Stimulated activated CD4-positive, alpha-beta T cell treated with anti-CD3 and anti-CD28 coated beads, Interleukin-4, amount 100 ng/mL, for 48 hours (primary cell): Measurements from ENCODE around the gene EVC.
"Not testable (repeated sequence)": the region's sequence is repeated elsewhere in the genome, so short reads cannot be mapped to it uniquely, and the experiment has no call there.

ENCODE experiments used
- DNase-seq, 2 donors: peaks; one replicate each; pipeline ENCODE4 v3.0.0-alpha.2; 2020; ENCODE audit warnings: low read depth in 2 of 2

The EVC gene

DNA sequence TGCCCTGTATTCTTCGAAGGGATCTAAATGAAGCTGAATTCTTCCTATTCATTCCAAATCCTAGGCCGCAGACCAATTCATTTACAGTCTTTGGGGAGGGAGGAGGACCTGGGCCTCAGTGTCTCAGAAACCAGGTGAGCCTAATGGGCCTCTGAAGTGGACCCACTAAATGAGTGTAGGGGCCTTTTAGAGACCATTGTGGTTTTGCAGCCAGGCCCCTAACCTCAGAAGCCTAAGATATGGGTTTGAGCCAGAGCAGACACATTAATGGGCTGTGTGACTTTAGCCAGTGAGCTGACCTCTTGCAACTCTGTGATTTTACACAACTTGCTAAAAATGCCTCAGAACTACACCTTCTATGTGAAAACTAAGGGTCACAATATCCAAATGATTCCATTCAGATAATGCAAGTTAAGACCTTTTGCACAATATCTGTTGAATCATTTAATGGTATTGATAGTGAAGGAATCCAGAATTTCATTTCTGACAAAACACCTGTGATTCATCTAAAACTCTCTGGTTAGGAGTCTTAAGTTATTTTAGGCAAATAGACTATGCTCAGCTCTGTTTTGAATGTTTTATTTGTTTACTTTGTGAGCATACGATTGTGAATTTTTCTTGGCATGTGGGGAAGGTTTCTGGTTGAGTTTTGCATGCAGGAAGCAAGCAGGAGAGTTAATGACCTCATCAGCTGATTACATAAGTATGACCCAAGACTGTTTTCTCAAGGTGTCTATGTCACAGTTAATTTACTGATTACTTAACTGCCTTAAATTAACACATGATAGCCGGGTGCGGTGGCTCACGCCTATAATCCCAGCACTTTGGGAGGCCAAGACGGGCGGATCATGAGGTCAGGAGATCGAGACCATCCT is 75.0 kb downstream of the EVC start:
- no peak for DNase-seq

DNA sequence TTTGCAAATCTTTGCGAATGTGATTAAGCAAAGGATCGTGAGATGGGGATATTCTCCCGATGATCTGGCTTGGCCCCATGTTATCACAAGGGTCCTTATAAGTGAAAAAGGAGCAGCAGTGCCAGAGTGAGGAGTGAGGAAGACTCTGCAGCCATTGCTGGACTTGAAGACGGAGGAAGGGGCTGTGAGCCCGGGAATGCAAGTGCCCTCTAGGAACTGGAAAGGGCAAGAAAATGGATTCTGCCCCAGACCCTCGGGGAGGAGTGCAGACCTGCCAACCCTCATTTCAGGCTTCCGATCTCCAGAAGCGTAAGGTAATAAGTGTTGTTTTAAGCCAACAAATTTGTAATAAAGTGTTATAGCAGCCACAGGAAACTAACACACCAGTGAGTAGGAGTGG is 76.3 kb downstream of the EVC start:
- DNase-seq = no peak

DNA sequence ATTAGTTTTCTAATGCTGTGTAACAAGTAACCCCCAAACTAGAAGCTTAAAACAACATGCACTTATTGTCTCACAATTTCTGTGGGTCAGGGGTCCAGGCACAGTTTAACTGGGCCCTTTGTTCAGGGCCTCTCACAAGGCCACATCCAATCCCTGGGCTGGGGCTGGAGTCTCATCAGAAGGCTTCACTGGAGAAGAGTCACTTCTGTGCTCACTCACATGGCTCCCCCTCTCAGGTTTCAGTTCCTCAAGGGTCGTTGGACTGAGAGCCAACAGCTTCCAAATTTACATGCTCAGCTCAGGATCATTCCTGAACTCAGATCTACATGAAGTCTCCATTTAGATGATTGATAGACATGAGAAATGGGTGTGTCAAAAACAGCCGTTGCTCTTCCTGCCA is 77.1 kb downstream of the EVC start:
- DNase-seq = no peak

DNA sequence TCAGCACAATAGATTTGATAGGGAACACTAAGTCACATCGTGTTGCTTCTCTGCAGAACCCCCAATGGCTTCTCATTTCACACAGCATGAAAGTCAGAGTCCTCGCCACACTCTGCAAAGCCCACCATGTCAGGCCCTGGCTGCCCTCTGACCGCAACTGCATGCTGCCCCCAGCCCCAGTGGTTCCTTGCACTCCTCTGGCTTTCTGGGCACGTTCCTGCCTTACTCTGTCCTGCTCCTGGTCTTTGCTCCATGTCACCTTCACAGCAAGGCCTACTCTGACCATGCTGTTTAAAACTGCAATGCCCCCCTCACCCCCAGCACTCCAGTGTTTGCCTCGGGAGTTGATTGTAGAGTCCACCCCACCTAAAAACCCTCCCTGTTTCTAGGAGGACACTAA is 78.1 kb downstream of the EVC start:
- no peak for DNase-seq

DNA sequence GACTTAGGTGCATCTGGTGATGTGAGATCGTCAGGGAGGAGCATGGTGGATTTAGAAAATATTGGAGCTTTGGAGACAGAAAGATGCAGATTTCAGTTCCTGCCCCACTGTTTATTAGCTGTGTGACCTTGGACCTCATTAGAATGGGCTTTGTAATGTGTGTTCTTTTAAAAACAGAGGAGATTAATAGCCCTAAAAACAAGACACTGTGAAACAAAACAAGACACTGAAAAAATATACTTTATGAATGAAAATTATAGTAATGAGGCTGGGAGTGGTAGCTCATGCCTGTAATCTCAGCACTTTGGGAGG is 79.5 kb downstream of the EVC start:
- no peak for DNase-seq

DNA sequence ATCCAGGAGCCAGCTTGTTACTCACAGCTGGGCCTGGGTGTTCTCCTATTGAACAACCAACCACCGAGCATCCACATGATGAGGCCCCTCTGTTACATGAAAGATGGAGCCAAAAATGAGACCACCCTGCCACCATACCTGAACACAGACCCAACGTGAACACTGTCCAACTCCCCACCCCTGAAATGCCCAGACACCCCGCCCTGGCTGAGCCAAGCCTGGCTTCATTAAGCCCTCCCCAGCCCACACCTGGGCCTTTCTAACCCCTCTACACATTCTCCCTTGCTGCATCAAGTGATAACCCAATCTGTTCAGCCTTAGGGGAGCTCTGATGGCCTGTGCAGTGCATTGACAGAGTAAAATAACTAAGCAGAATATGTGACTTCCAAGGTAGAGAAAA is 80.7 kb downstream of the EVC start:
- DNase-seq = no peak

DNA sequence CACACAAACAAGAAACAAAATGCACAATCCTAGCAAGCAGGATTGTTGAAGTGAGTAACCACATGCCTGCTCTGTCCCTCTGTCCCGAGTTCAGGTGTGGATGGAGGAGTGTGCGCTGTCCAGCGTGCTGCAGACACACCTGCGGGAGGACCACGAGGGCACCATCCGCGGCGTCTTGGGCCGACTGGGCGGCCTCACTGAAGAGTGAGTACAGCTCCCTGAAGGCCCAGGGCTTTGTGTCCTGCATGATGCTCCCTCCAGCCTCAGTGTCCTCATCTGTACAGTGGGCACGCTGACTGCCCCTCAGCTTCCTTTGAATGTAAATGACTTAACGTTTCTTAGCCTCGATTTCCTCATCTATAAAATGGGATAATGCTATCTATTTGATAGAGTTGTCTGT is 82.5 kb downstream of the EVC start:
- no peak for DNase-seq

DNA sequence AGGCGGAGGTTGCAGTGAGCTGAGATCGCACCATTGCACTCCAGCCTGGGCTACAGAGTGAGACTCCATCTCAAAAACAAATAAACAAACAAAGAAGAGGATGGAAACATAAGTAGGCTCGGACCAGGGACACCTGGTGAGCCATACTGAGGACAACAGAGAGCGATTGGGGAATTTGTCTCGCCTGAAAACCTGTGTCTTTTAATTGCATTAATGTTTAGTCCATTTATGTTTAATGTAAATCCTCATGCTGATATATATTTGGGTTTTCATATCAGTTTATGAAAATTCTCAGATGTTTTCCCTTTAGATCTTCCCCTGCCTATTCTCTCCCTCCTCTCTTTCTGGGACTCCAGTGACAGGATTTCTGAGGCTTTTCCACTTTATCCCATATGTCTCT is 84.6 kb downstream of the EVC start:
- no peak for DNase-seq

DNA sequence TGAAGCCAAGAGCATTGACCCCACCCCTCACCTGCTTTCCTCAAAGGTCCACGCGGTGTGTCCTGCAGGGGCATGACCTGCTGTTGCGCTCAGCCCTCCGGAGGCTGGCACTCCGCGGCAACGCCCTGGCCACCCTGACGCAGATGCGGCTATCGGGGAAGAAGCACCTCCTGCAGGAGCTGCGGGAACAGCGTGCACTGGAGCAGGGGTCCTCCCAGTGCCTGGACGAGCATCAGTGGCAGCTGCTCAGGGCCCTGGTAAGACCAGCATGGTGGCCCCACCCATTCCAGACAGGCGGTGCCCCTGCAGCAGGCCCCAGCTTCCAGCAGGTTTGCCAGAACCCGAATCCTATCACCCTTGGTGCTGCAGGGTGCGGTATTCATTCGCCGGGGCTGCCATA is 86.0 kb downstream of the EVC start:
- DNase-seq = no peak

DNA sequence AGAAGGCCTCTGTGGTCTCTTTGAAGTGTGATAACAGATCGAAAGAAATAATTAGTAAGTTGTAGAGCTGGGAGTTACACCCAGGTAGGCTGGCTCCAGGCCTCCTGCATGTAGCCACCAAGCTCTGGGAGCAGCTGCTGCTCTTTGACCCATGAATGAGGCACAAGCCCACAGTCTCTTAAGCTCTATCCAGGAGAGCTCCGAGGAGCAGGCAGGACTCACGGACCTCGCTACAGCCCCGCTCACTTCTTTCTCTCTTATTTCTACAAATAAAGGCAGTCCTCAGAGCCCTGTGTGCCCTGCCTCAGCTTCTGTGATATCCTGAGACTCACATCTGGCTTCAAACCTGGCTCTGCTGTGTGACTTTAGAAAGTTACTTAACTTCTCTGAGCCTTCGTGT is 86.9 kb downstream of the EVC start:
- no peak for DNase-seq

DNA sequence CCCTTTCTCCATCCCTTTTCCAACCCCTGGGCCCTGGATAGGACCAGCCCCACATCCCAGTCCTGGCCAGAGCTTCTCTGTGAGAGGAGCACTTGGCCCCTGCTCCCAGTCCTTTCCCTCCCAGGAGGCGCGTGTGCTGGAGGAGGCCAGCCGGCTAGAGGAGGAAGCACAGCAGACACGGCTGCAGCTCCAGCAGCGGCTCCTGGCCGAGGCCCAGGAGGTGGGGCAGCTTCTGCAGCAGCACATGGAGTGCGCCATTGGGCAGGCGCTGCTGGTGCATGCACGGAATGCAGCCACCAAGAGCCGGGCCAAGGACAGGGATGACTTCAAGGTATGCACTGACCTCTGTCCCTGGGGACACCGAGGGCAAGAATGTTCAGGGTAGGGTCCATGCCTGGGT is 87.5 kb downstream of the EVC start:
- no peak for DNase-seq

DNA sequence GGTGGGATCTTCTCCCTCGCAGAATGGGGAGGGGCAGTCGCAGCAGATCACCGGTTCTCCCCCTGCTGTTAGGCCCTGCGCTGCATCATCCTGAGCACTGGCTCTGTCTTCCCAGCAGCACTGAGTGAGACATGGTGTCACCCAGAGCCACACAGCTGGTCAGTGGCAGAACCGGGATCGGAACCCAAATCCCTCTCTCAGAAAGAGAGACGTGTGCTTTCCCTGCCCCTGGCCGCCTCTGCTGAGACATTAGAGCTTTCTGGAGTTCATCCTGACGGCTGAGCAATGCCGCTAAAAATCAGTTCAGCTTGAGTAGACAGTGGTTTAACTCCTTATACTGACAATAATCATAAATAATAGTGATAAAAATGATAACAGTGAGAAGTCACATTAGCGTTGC is 87.9 kb downstream of the EVC start:
- DNase-seq = no peak

DNA sequence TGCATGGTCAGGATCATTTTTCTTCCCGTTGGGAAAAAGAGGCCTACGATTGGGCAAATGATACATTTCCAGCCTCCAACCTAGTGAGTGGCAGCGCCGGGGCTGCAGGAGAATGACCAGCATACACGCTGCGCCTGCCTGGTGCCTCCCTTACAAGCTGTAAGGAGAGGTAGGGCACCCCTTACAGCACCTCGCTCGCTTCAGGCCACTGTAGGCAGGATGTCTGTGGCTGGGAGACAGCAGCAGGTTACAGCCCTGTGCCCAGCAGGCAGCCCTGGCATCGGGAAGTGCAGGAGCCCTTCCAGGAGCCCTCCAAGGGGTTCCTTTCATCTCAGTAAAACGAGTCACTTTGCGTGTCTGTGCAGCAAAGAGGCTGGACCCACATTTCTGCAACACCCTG is 88.4 kb downstream of the EVC start:
- DNase-seq = no peak

DNA sequence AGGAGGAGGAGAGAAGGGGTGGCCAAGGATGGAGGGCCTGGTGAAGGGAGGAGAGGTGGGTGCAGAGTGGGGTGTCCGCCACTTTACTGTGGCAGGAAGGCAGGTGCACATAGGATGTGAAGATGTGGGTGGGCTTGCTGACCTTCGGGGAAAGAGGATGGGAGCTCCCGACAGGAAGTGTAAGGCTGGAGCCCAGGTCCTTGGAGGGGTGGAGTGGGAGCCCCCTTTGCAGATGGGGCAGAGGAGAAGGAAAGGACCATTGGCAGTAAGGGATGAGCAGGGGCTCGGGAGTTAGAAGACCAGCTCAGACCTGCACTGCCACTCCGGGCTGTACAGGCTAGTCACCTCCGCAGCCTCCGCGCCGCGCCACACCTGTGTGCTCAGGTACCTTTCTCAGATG is 89.5 kb downstream of the EVC start:
- DNase-seq = no peak

DNA sequence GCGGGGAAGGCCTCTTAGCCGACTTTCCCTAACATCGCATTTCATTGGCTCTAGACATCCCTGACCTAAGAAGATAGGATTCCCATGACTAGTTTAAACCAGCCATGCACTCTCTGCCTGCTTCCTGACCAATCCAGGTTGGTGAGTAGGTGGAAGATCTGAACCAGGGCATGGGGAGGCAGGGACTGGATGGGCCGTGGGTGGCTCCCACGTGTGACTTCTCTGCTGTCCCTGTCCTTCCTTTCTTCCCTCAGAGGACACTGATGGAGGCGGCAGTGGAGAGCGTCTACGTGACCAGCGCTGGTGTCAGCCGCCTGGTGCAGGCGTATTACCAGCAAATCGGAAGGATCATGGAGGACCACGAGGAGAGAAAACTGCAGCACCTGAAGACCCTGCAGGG is 90.7 kb downstream of the EVC start:
- DNase-seq = no peak

DNA sequence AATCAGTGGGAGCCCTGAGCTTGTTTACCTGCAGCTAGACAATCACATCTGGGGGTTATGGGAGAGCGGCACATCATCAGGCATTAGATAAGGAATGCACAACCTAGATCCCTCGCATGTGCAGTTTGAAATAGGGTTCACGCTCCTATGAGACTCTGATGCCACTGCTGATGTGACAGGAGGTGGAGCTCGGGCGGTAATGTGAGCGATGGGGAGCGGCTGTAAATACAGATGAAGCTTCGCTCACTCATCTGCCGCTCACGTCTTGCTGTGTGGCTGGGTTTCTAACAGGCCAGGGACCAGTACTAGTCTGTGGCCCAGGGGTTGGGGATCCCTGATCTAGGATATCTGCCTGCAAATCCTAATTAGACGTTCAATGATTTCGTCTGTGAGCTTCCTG is 91.6 kb downstream of the EVC start:
- no peak for DNase-seq

DNA sequence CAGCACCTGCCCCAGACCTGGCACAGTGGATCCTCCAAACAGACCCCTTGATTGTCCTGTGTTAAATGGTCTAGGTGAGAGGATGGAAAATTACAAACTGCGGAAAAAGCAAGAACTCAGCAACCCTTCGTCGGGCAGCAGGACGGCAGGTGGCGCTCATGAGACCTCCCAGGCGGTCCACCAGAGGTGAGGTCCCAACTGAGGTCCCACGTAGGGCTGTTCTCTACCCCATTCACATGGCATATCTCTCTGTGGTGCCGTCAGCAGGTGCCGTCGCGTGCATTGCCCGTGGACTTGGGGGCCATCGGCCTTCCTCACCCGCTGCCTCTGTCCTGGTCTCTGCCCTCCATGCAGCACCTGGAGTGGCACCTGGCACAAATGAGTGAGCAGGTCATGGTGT is 93.7 kb downstream of the EVC start:
- no peak for DNase-seq

DNA sequence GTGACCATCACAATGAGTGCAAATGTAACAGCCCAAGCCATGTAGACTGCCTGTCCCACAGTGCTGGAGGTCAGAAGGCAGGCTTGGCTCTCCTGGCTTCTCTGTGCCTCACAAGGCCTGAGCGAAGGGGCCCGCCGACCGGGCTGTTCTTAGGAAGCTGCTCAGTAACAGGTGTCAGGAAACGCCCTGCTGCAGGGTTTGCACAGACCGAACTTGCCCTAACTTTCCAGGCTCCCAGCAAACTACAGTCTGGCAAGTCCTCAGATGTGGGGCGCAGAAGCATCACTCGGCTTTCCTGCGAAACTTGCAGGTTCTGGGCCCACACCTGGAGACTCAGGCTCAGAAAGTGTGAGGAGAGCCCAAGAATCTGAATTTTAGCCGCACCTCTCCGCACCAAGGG is 94.3 kb downstream of the EVC start:
- no peak for DNase-seq

DNA sequence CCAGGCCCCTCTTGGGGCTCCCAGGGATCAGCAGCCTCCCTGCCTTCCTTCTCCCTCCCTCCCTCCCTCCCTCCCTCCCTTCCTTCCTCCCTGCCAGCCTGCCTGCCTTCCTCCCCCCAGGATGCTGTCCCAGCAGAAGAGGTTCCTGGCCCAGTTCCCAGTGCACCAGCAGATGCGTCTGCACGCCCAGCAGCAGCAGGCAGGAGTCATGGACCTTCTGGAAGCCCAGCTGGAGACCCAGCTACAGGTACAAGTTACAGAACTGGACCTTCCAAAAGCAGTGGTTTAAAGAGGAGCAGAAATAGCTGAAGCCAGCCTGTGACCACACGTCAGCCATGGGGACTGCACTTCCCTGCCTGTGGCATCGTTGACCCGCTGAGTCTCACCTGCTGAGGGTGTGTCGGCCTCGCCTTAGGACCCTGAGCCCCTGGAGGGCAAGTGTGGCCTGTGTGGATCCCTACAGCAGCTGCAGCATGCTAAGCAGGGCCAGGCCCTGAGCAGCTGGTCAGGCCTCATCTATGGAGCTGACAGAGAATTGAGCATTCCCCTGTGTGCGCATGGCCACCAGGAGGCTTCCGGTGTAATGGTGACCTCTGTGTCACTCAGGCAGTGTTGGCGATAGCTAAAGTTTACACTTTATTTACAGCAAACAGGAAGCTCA is 97.2 kb downstream of the EVC start:
- no peak for DNase-seq

DNA sequence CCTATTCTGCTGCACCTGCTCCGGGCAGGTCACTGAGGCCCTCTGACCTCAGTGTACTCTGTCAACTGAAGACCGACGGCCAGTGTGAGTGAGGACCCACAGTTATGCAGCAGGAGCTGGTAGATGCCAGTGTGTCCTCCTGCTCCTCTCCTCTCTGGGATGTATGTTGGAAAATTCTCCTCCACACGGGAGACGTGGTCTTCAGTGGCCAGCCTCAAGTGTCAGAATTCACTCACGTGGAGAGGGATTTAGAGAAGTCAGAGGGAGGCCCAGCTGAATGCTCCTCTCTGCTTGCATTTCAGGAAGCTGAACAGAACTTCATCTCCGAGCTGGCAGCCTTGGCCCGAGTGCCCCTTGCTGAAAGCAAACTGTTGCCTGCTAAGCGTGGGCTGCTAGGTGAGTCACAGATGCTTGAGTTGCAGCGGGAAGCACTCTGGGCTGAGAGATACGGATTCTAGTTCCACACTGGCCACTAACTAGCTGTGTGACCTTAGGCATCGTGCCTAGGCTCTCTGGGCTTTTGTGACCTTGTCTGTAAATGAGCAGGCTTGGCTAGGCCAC is 98.3 kb downstream of the EVC start:
- DNase-seq = no peak

DNA sequence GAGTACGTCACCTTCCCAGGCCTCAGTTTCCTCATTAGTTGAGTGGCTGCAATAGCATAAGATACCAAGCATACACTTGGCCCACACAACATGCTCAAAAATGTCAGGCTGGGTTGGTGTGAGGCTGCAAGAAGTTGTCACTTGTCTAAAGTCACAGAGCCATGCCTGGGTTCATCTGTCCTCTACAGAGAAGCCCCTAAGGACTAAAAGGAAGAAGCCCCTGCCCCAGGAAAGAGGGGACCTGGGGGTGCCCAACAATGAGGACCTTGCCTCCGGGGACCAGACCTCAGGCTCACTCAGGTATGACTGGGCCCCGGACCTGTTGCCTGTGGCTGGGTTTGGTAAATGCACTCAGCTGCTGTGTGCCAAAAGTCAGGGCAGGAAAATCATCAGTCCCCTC is 99.2 kb downstream of the EVC start:
- DNase-seq = no peak

DNA sequence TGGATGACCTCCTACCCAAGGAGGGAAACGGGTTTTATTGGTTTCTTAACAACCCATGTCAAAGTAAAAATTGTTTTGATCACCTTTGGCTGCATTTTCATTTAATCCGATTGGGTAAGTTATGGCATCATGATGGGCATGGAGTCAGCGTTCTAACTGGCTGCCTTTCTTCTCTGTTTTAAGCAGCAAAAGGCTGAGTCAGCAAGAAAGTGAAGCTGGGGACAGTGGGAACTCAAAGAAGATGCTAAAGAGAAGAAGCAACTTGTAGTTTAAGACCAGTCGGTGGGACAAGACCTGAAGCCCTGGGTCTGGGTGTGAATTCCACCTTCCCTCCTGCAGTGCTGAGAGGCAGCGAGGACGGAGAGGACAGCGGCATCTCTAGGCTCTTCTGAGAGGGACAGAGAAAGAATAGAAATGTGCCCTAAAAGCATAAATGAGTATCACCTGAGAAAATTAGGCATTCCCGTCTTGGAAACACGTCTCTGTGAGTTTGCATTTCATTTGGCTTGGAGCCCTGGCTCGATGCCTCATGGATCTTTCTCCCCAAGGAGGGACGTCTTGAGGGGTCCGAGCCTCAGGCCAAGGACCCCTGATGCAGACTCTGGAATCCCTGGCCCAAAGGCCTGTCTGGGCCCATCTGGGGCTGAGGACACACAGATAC is 99.9 kb downstream of the EVC start:
- no peak for DNase-seq

DNA sequence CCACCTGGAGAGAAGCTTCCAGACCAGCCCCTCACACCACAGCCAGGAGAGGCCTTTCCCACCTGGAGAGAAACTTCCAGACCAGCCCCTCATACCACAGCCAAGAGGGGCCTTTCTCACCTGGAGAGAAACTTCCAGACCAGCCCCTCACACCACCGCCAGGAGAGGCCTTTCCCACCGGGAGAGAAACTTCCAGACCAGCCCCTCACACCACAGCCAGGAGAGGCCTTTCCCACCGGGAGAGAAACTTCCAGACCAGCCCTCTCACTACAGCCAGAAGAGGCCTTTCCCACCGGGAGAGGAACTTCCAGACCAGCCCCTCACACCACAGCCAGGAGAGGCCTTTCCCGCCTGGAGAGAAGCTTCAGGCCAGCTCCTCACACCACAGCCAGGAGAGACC is 101.1 kb downstream of the EVC start:
- DNase-seq = not testable (repeated sequence)
